ENCODE measurements around the gene PNISR.

Gene PNISR

DNA sequence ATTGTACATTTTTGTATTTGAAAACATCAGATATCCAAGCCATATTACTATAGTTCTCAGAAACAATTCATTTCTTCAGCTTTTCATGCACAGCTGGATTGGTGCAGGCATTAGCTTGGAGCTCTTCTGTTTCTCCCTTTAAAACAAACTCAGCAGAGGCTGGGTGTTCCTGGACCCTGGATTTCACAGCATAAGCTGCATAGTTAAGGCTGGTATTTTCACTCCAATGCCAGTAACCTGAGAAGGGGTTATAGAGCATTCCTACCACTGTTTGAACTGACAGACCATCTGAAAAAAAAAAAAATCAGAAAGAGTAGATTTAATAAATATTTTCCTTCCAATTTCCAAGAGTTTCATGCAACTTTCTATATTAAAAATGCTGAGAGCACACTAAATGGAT lies 55.6 kb downstream of the PNISR start:
- TF ChIP-seq, protein P1, sequence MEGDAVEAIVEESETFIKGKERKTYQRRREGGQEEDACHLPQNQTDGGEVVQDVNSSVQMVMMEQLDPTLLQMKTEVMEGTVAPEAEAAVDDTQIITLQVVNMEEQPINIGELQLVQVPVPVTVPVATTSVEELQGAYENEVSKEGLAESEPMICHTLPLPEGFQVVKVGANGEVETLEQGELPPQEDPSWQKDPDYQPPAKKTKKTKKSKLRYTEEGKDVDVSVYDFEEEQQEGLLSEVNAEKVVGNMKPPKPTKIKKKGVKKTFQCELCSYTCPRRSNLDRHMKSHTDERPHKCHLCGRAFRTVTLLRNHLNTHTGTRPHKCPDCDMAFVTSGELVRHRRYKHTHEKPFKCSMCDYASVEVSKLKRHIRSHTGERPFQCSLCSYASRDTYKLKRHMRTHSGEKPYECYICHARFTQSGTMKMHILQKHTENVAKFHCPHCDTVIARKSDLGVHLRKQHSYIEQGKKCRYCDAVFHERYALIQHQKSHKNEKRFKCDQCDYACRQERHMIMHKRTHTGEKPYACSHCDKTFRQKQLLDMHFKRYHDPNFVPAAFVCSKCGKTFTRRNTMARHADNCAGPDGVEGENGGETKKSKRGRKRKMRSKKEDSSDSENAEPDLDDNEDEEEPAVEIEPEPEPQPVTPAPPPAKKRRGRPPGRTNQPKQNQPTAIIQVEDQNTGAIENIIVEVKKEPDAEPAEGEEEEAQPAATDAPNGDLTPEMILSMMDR (conservative IDR thresholded peaks at IDR 0.05): no peak
- H3K27ac ChIP-seq: no peak overlapping the region

DNA sequence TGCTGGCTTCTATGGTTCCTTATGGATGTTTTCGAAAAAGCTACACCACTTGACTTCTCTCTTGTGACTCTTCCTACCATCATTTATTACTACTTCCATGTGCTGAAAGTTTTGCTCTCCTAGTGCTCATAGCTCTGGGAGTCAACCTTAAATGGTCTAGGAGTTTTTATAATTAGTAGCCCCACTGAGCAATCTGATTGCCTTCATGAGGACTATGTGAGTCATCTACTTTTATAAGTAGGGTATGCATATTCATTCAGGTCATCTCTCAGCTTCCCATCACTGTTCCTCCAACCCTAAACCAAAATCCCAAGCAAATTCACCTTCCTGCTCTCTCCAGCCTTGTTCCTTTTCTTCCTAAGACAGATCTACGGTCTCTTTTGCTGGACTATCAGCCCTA lies 58.3 kb downstream of the PNISR start:
- TF ChIP-seq, protein P1 (conservative IDR thresholded peaks at IDR 0.05): no peak
- H3K27ac ChIP-seq: no peak overlapping the region

DNA sequence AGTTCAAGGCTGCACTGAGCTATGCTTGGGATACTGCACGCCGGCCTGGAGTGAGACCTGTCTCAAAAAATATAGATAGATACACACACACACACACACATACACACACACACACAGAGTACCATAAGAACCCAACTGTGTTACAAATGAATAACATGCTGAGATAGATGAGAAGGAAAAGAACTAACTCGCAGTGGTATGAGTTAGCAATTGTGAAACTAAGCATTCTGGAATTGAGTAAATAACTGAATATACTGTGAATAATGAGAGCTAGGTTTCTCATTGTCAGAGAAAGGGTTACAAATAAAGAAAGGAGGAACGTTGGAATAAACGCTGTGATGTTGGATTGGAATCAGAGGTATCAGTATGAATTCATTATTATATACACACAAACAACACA lies 61.1 kb downstream of the PNISR start:
- H3K27ac ChIP-seq: no peak overlapping the region
- TF ChIP-seq, protein P1 (conservative IDR thresholded peaks at IDR 0.05): no peak

DNA sequence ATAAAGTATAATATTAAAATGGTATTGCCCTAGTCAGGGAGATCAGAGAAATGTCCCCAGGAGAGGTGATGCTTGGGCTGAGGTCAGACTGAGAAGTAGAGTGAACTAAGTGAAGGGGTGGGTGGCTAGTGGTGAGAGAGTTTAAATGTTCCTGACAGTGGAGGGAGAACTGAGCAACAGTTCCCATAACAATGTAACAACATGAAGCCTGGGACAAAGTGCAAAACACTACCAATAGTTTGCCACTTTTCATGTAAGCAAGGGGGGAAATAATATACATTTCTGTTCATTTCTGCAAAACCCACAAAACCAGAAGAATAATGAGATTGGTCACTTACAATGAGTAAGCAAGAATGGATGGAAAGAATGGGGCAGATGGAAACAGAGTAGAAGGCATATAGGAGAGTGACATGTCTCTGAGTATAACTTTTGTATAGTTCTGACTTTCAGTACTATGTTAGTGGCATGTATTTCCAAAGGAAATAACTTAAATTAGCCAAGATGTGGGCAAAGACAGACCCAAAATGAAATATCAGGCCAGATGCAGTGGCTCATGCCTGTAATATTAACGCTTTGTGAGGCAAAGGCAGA lies 62.3 kb downstream of the PNISR start:
- no peak overlapping the region for H3K27ac ChIP-seq
- TF ChIP-seq, protein P1 (conservative IDR thresholded peaks at IDR 0.05): no peak

DNA sequence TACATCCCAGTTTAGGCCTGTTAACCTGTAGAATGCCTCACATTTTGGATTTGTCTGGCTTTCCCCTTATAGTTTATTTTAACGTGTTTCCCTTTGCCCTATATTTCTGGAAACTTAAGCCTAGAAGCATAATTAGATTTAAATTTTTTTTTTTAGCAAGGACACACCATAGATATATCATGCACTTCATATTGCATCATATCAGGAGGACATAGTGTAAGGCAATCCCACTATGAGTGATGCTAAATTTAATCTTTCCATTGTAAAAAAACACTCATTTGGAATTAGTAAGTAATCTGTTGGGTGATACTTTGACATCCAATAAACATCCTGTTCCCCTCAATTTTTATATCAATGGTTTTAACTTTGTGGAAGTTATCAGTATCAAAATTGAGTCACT lies 65.3 kb downstream of the PNISR start:
- H3K27ac ChIP-seq: no peak overlapping the region
- TF ChIP-seq, protein P1 (conservative IDR thresholded peaks at IDR 0.05): no peak

DNA sequence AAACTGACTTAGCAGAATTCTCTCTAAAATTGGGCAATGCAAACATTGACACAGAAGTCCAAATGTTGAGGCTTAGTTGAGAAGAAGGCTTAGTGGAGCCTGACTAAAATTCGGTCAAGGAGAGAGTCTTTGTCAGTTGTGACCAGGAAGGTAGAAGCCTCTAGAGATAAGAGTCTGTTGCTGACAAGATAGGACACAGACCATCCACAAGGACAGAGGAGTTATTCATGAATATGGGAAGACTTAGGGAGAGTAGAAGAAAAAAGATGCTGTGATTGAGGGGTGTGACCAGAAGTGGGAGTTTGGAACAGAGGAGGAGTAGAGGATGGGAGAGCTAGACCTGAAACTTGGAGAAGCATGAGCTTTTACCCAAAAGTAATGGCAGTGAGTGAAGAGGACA lies 68.5 kb downstream of the PNISR start:
- TF ChIP-seq, protein P1 (conservative IDR thresholded peaks at IDR 0.05): no peak
- H3K27ac ChIP-seq: no peak overlapping the region

DNA sequence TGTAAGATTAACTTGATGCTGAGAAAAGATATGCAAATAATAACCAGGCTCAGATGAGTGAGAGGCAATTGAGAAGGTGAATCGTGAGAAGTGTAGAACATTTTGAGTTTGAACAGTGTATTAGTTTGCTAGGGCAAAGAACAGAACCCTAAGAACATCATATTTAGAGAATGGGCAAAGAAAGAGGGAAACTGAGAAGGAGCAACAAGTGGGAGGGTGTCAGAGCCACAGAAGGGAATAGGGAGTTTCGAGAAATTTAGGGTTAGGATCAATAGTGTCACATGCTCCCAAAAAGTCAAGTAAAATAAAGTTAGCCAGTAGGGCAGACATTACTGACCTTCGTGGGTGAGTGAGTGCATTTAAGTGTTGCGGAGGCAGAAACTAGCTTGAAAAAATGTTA lies 70.1 kb downstream of the PNISR start:
- H3K27ac ChIP-seq: no peak overlapping the region
- TF ChIP-seq, protein P1 (conservative IDR thresholded peaks at IDR 0.05): no peak
